Measurements from ENCODE around the gene PRR16.
"Not testable (repeated sequence)": the region's sequence is repeated elsewhere in the genome, so short reads cannot be mapped to it uniquely, and the experiment has no call there.

Gene PRR16

GRCh38 chr5:120463991-120464626 is at the start of gene PRR16:
Gene PRR16, plus strand, starts transcription at chr5:120464300.
- no peaks in the 10 kb centered on the region for H3K9me3 ChIP-seq (ENCODE audit: control insufficient read depth in 2 of 2, low read length in 2 of 2)
- H3K27ac ChIP-seq (ENCODE audit: low read length): peak within 1 kb of the TSS; percentile 31
- peaks cover 16% of the 10 kb centered on the region for H3K4me1 ChIP-seq (ENCODE audit: control insufficient read depth, insufficient read depth, low read length)
- H3K36me3 ChIP-seq (ENCODE audit: control insufficient read depth in 2 of 2, insufficient read depth in 2 of 2, low read length in 2 of 2): no peaks in the 10 kb centered on the region
- H3K27me3 ChIP-seq (ENCODE audit: control insufficient read depth in 1 of 2, insufficient read depth in 2 of 2, low read length in 2 of 2): peaks cover 8 to 15% of the 10 kb centered on the region in 2 donors
- peak within 1 kb of the TSS; percentile 60 to 77 for H3K4me3 ChIP-seq (ENCODE audit: low read length in 2 of 2)
- H3K9ac ChIP-seq (ENCODE audit: low read length in 2 of 2): peak within 1 kb of the TSS; percentile 51 to 73

GRCh38 chr5:120415985-120416384 is 48.1 kb upstream of the PRR16 start:
- H3K9ac ChIP-seq (ENCODE audit: low read length in 2 of 2): no peak overlapping the region
- H3K27ac ChIP-seq (ENCODE audit: low read length): no peak overlapping the region
- H3K36me3 ChIP-seq (ENCODE audit: control insufficient read depth in 2 of 2, insufficient read depth in 2 of 2, low read length in 2 of 2): no peaks in the 10 kb centered on the region
- no peaks in the 10 kb centered on the region for H3K4me1 ChIP-seq (ENCODE audit: control insufficient read depth, insufficient read depth, low read length)
- no peak overlapping the region for H3K4me3 ChIP-seq (ENCODE audit: low read length in 2 of 2)
- H3K27me3 ChIP-seq (ENCODE audit: control insufficient read depth in 1 of 2, insufficient read depth in 2 of 2, low read length in 2 of 2): no peaks in the 10 kb centered on the region
- H3K9me3 ChIP-seq (ENCODE audit: control insufficient read depth in 2 of 2, low read length in 2 of 2): no peaks in the 10 kb centered on the region

- H3K27me3 ChIP-seq (ENCODE audit: control insufficient read depth in 1 of 2, insufficient read depth in 2 of 2, low read length in 2 of 2): no peaks in the 10 kb centered on the region
- H3K4me1 ChIP-seq (ENCODE audit: control insufficient read depth, insufficient read depth, low read length): no peaks in the 10 kb centered on the region
- H3K9ac ChIP-seq (ENCODE audit: low read length in 2 of 2): no peak overlapping the region
- no peaks in the 10 kb centered on the region for H3K9me3 ChIP-seq (ENCODE audit: control insufficient read depth in 2 of 2, low read length in 2 of 2)
- H3K27ac ChIP-seq (ENCODE audit: low read length): no peak overlapping the region
- H3K36me3 ChIP-seq (ENCODE audit: control insufficient read depth in 2 of 2, insufficient read depth in 2 of 2, low read length in 2 of 2): no peaks in the 10 kb centered on the region
- H3K4me3 ChIP-seq (ENCODE audit: low read length in 2 of 2): no peak overlapping the region
Observed at GRCh38 chr5:120419127-120419526, 45.0 kb upstream of the PRR16 start.

GRCh38 chr5:120426633-120427275 is 37.3 kb upstream of the PRR16 start:
- H3K27ac ChIP-seq (ENCODE audit: low read length); H3K9me3 ChIP-seq (ENCODE audit: control insufficient read depth in 2 of 2, low read length in 2 of 2); H3K9ac ChIP-seq (ENCODE audit: low read length in 2 of 2); H3K27me3 ChIP-seq (ENCODE audit: control insufficient read depth in 1 of 2, insufficient read depth in 2 of 2, low read length in 2 of 2); H3K36me3 ChIP-seq (ENCODE audit: control insufficient read depth in 2 of 2, insufficient read depth in 2 of 2, low read length in 2 of 2); H3K4me1 ChIP-seq (ENCODE audit: control insufficient read depth, insufficient read depth, low read length); H3K4me3 ChIP-seq (ENCODE audit: low read length in 2 of 2): not testable (repeated sequence)

GRCh38 chr5:120430572-120430971 is 33.5 kb upstream of the PRR16 start:
- no peaks in the 10 kb centered on the region for H3K27me3 ChIP-seq (ENCODE audit: control insufficient read depth in 1 of 2, insufficient read depth in 2 of 2, low read length in 2 of 2)
- H3K4me1 ChIP-seq (ENCODE audit: control insufficient read depth, insufficient read depth, low read length): no peaks in the 10 kb centered on the region
- no peak overlapping the region for H3K4me3 ChIP-seq (ENCODE audit: low read length in 2 of 2)
- no peaks in the 10 kb centered on the region for H3K9me3 ChIP-seq (ENCODE audit: control insufficient read depth in 2 of 2, low read length in 2 of 2)
- no peak overlapping the region for H3K27ac ChIP-seq (ENCODE audit: low read length)
- no peak overlapping the region for H3K9ac ChIP-seq (ENCODE audit: low read length in 2 of 2)
- no peaks in the 10 kb centered on the region for H3K36me3 ChIP-seq (ENCODE audit: control insufficient read depth in 2 of 2, insufficient read depth in 2 of 2, low read length in 2 of 2)

GRCh38 chr5:120432861-120433260 is 31.2 kb upstream of the PRR16 start:
- H3K27ac ChIP-seq (ENCODE audit: low read length): no peak overlapping the region
- no peaks in the 10 kb centered on the region for H3K9me3 ChIP-seq (ENCODE audit: control insufficient read depth in 2 of 2, low read length in 2 of 2)

GRCh38 chr5:120435129-120435528 is 29.0 kb upstream of the PRR16 start:
- Histone ChIP-seq H3K9me3 (ENCODE audit: control insufficient read depth in 2 of 2, low read length in 2 of 2) (no peaks in the 10 kb centered on the region), H3K27ac (ENCODE audit: low read length) (no peak overlapping the region), H3K9ac (ENCODE audit: low read length in 2 of 2) (no peak overlapping the region), H3K27me3 (ENCODE audit: control insufficient read depth in 1 of 2, insufficient read depth in 2 of 2, low read length in 2 of 2) (no peaks in the 10 kb centered on the region), H3K36me3 (ENCODE audit: control insufficient read depth in 2 of 2, insufficient read depth in 2 of 2, low read length in 2 of 2) (no peaks in the 10 kb centered on the region), H3K4me1 (ENCODE audit: control insufficient read depth, insufficient read depth, low read length) (no peaks in the 10 kb centered on the region), H3K4me3 (ENCODE audit: low read length in 2 of 2) (no peak overlapping the region)

More at GRCh38 chr5:120432861-120433260, 31.2 kb upstream of the PRR16 start:
- Histone ChIP-seq H3K27me3 (ENCODE audit: control insufficient read depth in 1 of 2, insufficient read depth in 2 of 2, low read length in 2 of 2) (no peaks in the 10 kb centered on the region), H3K4me3 (ENCODE audit: low read length in 2 of 2) (no peak overlapping the region), H3K9ac (ENCODE audit: low read length in 2 of 2) (no peak overlapping the region), H3K4me1 (ENCODE audit: control insufficient read depth, insufficient read depth, low read length) (no peaks in the 10 kb centered on the region), H3K36me3 (ENCODE audit: control insufficient read depth in 2 of 2, insufficient read depth in 2 of 2, low read length in 2 of 2) (no peaks in the 10 kb centered on the region)

GRCh38 chr5:120436996-120437395 is 27.1 kb upstream of the PRR16 start:
- Histone ChIP-seq H3K9me3 (ENCODE audit: control insufficient read depth in 2 of 2, low read length in 2 of 2) (no peaks in the 10 kb centered on the region), H3K4me1 (ENCODE audit: control insufficient read depth, insufficient read depth, low read length) (no peaks in the 10 kb centered on the region), H3K4me3 (ENCODE audit: low read length in 2 of 2) (no peak overlapping the region), H3K27me3 (ENCODE audit: control insufficient read depth in 1 of 2, insufficient read depth in 2 of 2, low read length in 2 of 2) (no peaks in the 10 kb centered on the region), H3K36me3 (ENCODE audit: control insufficient read depth in 2 of 2, insufficient read depth in 2 of 2, low read length in 2 of 2) (no peaks in the 10 kb centered on the region), H3K27ac (ENCODE audit: low read length) (no peak overlapping the region), H3K9ac (ENCODE audit: low read length in 2 of 2) (no peak overlapping the region)

GRCh38 chr5:120442694-120443093 is 21.4 kb upstream of the PRR16 start:
- Histone ChIP-seq H3K9ac (ENCODE audit: low read length in 2 of 2) (no peak overlapping the region), H3K4me3 (ENCODE audit: low read length in 2 of 2) (no peak overlapping the region), H3K27me3 (ENCODE audit: control insufficient read depth in 1 of 2, insufficient read depth in 2 of 2, low read length in 2 of 2) (no peaks in the 10 kb centered on the region), H3K9me3 (ENCODE audit: control insufficient read depth in 2 of 2, low read length in 2 of 2) (no peaks in the 10 kb centered on the region), H3K27ac (ENCODE audit: low read length) (no peak overlapping the region), H3K36me3 (ENCODE audit: control insufficient read depth in 2 of 2, insufficient read depth in 2 of 2, low read length in 2 of 2) (no peaks in the 10 kb centered on the region), H3K4me1 (ENCODE audit: control insufficient read depth, insufficient read depth, low read length) (no peaks in the 10 kb centered on the region)

GRCh38 chr5:120443607-120444006 is 20.5 kb upstream of the PRR16 start:
- Histone ChIP-seq H3K4me3 (ENCODE audit: low read length in 2 of 2) (no peak overlapping the region), H3K9ac (ENCODE audit: low read length in 2 of 2) (no peak overlapping the region), H3K9me3 (ENCODE audit: control insufficient read depth in 2 of 2, low read length in 2 of 2) (no peaks in the 10 kb centered on the region), H3K4me1 (ENCODE audit: control insufficient read depth, insufficient read depth, low read length) (no peaks in the 10 kb centered on the region), H3K27ac (ENCODE audit: low read length) (no peak overlapping the region), H3K27me3 (ENCODE audit: control insufficient read depth in 1 of 2, insufficient read depth in 2 of 2, low read length in 2 of 2) (no peaks in the 10 kb centered on the region), H3K36me3 (ENCODE audit: control insufficient read depth in 2 of 2, insufficient read depth in 2 of 2, low read length in 2 of 2) (no peaks in the 10 kb centered on the region)

GRCh38 chr5:120446068-120446492 is 18.0 kb upstream of the PRR16 start:
- no peaks in the 10 kb centered on the region for H3K27me3 ChIP-seq (ENCODE audit: control insufficient read depth in 1 of 2, insufficient read depth in 2 of 2, low read length in 2 of 2)
- H3K9me3 ChIP-seq (ENCODE audit: control insufficient read depth in 2 of 2, low read length in 2 of 2): no peaks in the 10 kb centered on the region
- no peak overlapping the region for H3K27ac ChIP-seq (ENCODE audit: low read length)
- no peak overlapping the region for H3K4me3 ChIP-seq (ENCODE audit: low read length in 2 of 2)
- H3K9ac ChIP-seq (ENCODE audit: low read length in 2 of 2): no peak overlapping the region
- H3K36me3 ChIP-seq (ENCODE audit: control insufficient read depth in 2 of 2, insufficient read depth in 2 of 2, low read length in 2 of 2): no peaks in the 10 kb centered on the region
- H3K4me1 ChIP-seq (ENCODE audit: control insufficient read depth, insufficient read depth, low read length): no peaks in the 10 kb centered on the region

Measured in stomach smooth muscle (tissue), 2 donors.